ENCODE data around the gene PCSK7. TPM values are rescaled to one million over a fixed set of nuclear protein-coding genes. Genes with fewer than 3 reads are reported as not detected.

Gene PCSK7
- total RNA-seq, 1 donor from 2014 or later, result 93.6 TPM

DNA sequence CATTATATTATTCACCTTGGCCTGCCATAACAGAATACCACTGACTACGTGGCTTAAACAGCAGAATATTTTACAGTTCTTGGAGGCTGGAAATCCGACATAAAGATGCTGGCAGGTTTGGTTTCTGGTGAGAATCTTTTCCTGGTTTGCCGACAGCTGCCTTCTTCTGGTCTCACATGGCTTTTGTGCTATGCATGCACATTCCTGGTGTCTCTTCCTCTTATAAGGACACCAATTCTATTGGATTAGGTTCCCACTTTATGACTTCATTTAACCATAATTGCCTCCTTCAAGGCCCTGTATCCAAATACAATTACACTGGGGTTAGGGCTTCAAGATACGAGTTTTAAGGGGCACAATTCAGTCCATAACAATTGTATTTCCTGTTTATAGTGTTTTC lies 17.7 kb upstream of the PCSK7 start:
- Mint-ChIP-seq H3K4me3 (ENCODE audit: unreplicated experiment) (no peak overlapping the region), H3K4me1 (ENCODE audit: unreplicated experiment) (no peaks in the 10 kb centered on the region), H3K27me3 (ENCODE audit: unreplicated experiment) (peaks cover 2% of the 10 kb centered on the region), H3K36me3 (ENCODE audit: low read depth, unreplicated experiment) (peaks cover 35% of the 10 kb centered on the region), H3K27ac (ENCODE audit: unreplicated experiment) (no peak overlapping the region), H3K9me3 (ENCODE audit: unreplicated experiment) (no peaks in the 10 kb centered on the region)
- TF ChIP-seq, protein P1, sequence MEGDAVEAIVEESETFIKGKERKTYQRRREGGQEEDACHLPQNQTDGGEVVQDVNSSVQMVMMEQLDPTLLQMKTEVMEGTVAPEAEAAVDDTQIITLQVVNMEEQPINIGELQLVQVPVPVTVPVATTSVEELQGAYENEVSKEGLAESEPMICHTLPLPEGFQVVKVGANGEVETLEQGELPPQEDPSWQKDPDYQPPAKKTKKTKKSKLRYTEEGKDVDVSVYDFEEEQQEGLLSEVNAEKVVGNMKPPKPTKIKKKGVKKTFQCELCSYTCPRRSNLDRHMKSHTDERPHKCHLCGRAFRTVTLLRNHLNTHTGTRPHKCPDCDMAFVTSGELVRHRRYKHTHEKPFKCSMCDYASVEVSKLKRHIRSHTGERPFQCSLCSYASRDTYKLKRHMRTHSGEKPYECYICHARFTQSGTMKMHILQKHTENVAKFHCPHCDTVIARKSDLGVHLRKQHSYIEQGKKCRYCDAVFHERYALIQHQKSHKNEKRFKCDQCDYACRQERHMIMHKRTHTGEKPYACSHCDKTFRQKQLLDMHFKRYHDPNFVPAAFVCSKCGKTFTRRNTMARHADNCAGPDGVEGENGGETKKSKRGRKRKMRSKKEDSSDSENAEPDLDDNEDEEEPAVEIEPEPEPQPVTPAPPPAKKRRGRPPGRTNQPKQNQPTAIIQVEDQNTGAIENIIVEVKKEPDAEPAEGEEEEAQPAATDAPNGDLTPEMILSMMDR (IDR thresholded peaks at IDR 0.05; ENCODE audit: unreplicated experiment), result no peak
- no peak for DNase-seq (ENCODE audit: low spot score)

DNA sequence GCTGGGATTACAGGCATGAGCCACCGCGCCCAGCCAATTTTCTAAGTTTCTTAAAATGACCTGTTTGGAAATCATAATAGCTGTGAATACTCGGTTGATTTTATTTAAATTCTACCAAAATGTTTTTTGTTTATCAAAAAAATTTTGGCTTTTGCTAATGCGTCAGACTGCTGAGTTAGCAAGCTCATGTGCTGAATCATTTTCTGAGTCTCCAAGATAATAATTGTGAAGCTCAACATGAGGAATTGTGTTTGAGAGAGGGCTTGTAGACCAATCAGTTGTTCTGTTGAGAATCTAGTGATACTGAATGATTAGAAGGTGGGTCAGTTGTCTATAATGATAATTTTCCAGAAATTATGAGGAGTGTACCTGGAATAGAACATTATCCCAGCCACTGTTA lies 16.5 kb upstream of the PCSK7 start:
- no peak overlapping the region for H3K27ac Mint-ChIP-seq (ENCODE audit: unreplicated experiment)

DNA sequence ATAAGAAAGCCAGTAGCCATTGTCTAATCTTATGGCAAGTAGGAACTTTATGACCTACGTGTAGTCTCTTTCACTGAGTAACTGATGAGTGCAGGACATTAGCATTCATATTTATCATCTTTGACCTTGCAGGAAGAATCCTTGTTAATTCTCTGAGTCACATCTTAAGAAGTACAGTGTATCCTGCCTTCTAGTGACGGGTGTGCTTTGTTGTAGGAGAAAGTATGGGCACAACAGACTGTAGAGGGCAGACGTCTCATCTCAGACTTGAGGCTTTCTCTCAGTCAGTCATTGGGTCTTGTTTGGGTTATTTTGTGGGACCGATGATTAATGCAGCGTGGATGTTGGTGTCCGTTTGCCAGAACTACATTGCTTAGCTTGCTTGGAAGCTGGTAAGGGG lies 7.4 kb upstream of the PCSK7 start:
- TF ChIP-seq, protein P1 (IDR thresholded peaks at IDR 0.05; ENCODE audit: unreplicated experiment), result no peak
- Mint-ChIP-seq H3K36me3 (ENCODE audit: low read depth, unreplicated experiment) (peaks cover 17% of the 10 kb centered on the region), H3K27me3 (ENCODE audit: unreplicated experiment) (no peaks in the 10 kb centered on the region), H3K4me3 (ENCODE audit: unreplicated experiment) (peak overlapping the region; percentile 57), H3K27ac (ENCODE audit: unreplicated experiment) (no peak overlapping the region), H3K9me3 (ENCODE audit: unreplicated experiment) (no peaks in the 10 kb centered on the region), H3K4me1 (ENCODE audit: unreplicated experiment) (peaks cover 1% of the 10 kb centered on the region)
- no peak for DNase-seq (ENCODE audit: low spot score)

More for the DNA sequence above, 16.5 kb upstream of the PCSK7 start:
- peaks cover 36% of the 10 kb centered on the region for H3K36me3 Mint-ChIP-seq (ENCODE audit: low read depth, unreplicated experiment)
- no peak overlapping the region for H3K4me3 Mint-ChIP-seq (ENCODE audit: unreplicated experiment)
- H3K4me1 Mint-ChIP-seq (ENCODE audit: unreplicated experiment), result no peaks in the 10 kb centered on the region
- no peaks in the 10 kb centered on the region for H3K9me3 Mint-ChIP-seq (ENCODE audit: unreplicated experiment)
- TF ChIP-seq, protein P1 (IDR thresholded peaks at IDR 0.05; ENCODE audit: unreplicated experiment), result no peak
- H3K27me3 Mint-ChIP-seq (ENCODE audit: unreplicated experiment), result peaks cover 2% of the 10 kb centered on the region
- no peak for DNase-seq (ENCODE audit: low spot score)

DNA sequence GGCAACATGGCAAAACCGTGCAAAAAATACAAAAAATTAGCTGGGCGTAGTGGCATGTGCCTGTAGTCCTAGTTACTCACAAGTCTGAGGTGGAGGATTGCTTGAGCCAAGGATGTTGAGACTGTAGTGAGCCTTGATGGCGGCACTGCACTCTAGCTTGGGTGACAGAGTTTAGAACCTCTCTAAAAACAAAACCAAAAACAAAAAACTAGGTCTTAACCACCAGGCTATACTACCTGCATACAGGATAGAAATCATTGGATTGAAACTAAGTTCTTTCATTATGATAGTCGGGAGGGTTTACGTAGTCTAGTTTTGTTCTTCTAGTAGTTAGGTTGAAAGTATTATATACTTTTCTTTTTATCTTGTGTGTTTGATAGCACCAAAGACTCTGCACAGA lies 6.3 kb upstream of the PCSK7 start:
- TF ChIP-seq, protein P1 (IDR thresholded peaks at IDR 0.05; ENCODE audit: unreplicated experiment), result no peak
- Mint-ChIP-seq H3K27me3 (ENCODE audit: unreplicated experiment) (peaks cover 3% of the 10 kb centered on the region), H3K9me3 (ENCODE audit: unreplicated experiment) (no peaks in the 10 kb centered on the region), H3K36me3 (ENCODE audit: low read depth, unreplicated experiment) (peaks cover 18% of the 10 kb centered on the region), H3K4me3 (ENCODE audit: unreplicated experiment) (no peak overlapping the region), H3K27ac (ENCODE audit: unreplicated experiment) (no peak overlapping the region), H3K4me1 (ENCODE audit: unreplicated experiment) (peaks cover 9% of the 10 kb centered on the region)
- DNase-seq (ENCODE audit: low spot score), result no peak

DNA sequence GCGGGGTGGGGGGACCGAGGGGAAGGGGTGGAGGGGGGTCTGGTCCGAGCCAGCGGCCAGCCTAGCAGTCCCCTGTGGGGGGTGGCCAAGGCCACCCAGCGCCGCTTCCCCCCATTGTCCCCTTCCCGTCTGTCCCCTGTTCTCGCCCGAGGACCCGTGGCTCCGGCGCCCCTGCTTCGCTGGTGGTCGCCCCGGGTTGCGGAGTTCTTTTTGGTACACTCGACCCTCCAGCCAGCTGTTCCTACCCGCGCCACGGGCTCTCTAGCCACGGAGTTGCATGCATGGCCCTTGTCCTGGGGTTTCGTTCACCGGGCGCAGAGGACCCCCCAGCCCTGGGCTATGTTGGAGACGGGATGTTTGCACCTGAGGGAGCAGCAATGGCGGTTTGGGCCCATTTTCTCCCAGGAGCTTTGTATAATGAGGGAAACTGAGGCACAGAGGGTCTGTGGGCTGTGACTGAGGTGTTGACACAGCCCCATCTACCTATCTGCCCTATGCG lies 1.1 kb upstream of the PCSK7 start:
- H3K9me3 Mint-ChIP-seq (ENCODE audit: unreplicated experiment), result no peaks in the 10 kb centered on the region
- peaks cover 13% of the 10 kb centered on the region for H3K36me3 Mint-ChIP-seq (ENCODE audit: low read depth, unreplicated experiment)
- H3K27ac Mint-ChIP-seq (ENCODE audit: unreplicated experiment), result peak overlapping the region; percentile 79
- peak; percentile 40 for DNase-seq (ENCODE audit: low spot score)
- peaks cover 26% of the 10 kb centered on the region for H3K4me1 Mint-ChIP-seq (ENCODE audit: unreplicated experiment)
- TF ChIP-seq, protein P1 (IDR thresholded peaks at IDR 0.05; ENCODE audit: unreplicated experiment), result no peak
- peak overlapping the region; percentile 95 for H3K4me3 Mint-ChIP-seq (ENCODE audit: unreplicated experiment)
- H3K27me3 Mint-ChIP-seq (ENCODE audit: unreplicated experiment), result peaks cover 14% of the 10 kb centered on the region
